DMS79 treated with DMSO at 0.1 percent for 48 hours (cell line): Measurements from ENCODE around the gene DNAH7.
"Not testable (repeated sequence)": the region's sequence is repeated elsewhere in the genome, so short reads cannot be mapped to it uniquely, and the experiment has no call there.

Experiments
- DNase-seq: peaks from one replicate; lab custom pipeline; 2025; lab: John Stamatoyannopoulos, UW

Gene DNAH7

DNA sequence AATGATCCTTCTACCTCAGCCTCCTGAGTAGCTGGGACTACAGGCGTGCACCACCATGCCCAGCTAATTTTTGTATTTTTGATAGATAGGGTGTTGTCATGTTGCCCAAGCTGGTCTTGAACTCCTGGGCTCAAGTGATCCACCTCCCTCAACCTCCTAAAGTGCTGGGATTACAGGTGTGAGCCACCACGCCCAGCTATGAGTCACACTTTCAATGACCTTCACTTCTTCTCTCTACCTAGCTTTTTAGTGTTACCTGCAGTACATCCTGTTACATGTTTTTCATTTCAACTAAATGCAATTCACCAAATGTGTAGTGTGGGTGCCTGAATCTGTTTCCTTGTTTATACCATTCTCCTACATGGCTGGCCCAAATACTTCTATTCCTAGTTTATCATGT is 347.6 kb downstream of the DNAH7 start:
- no peak for DNase-seq

DNA sequence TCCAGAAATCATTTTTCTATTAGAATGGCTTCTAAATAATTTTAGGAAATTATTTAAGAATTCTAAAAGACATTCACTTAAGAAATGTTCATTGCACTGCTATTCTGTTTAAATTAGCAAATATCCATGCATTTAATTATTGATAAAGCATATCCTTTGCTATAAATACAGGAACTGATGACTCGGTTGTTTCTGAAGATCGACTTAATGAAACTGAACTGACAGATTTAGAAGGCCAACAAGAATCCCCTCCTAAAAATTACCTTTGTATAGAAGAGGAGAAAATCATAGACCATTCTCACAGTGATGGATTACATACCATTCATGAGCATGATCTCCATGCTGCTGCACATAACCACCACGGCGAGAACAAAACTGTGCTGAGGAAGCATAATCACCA is 352.2 kb downstream of the DNAH7 start:
- no peak for DNase-seq

DNA sequence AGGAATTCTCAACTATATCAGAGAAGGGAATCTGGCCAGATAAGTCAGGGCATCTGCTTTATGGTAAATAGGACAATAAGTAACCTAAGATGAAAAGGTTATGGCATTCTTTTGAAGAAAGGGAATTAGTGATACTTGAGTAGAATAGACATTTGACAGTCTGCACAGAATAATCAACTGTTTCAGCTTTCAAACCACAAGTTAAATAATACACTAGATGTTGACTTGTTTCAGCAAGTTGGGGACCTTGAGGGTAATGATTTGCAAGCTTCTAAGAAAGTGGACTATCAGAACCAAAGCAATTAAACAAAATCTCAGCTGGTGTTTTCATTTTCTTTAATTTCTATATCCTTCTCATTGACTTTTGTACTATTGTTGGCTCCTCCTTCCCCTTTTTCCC is 357.2 kb downstream of the DNAH7 start:
- DNase-seq = no peak

DNA sequence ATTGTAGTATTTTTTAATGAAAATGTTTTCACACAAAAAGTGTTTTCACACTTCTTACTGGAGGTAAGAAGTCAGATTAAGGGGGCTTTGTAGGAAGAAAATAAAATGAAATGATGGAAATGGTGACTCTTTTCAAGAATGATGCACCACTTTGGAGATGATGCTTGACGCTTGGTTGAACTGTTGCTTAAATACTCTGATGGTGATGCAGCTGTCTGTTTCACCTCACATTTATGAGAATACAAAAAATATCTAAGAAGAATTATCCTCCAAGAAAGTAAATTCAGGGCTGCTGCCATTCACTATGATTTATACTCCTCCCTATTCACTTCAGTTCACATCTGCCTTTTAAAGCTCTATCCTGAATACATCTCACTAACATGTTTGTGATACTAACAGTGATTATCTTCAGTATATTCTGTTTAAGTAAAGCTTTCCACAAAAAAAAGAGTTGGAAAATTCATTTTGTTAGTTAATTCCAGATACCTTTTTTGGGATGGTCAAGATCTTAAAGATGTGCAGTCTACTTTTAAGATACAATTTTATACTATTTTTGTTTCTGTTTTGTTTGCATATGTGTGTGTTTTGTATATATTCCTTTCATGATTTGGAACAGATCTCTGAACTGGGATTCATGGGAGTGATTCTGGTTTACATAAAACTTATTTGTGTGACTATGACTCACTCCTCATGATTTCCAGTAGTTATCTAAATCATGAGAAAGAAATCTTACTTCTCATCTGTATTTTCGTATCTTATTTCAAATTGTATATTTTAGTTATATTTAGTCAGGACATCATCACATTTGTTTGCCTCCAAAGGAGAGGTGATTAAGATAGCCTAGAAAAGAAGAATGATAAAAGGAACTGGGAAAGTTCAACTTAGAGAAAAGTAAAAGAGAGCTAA is 358.5 kb downstream of the DNAH7 start:
- no peak for DNase-seq

DNA sequence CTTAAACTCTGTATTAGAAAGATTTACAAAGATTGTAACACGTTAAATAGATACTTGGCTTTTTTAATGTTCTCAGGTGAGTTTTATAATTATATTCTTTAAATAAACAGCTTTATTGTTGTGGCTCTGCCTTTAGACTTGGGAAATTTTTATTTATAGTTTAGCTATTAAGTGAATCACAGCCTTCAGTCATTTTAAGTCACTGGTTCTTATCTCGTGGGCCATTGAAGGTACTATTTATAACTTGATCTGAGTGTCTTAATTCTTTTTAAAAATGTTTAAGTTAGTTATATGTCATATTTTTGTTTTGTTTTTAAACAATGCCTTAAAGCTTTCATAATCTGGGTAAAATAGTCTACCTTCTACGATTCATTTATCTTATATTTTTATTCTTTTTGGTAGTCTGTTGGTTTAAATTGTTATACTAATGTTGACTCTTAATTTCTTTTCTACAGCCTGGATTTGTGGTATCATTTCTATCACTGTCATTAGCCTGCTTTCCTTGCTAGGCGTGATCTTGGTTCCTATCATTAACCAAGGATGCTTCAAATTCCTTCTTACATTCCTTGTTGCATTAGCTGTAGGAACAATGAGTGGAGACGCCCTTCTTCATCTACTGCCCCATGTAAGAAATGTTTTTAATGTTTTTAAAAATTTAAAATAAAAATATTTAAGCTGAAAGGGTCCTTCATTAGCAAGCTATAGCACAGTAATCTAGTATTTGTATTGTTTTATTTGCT is 362.3 kb downstream of the DNAH7 start:
- DNase-seq = no peak

DNA sequence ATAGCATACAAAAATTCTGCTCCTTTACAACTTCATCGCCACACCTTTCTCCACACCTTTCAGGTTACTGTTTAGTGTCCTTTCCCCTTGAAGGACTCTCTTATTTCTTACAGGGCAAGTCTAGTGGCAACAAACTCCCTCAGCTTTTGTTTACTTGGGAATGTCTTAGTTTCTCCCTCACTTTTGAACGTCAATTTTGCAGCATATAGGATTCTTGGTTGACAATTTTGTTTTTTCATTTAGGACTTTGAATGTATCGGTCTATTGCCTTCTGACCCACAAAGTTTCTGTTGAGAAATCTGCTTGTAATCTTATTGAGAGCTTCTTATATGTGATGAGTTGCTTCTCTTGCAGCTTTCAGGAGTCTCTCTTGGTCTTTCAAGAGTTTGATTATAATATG is 368.2 kb downstream of the DNAH7 start:
- DNase-seq = no peak

DNA sequence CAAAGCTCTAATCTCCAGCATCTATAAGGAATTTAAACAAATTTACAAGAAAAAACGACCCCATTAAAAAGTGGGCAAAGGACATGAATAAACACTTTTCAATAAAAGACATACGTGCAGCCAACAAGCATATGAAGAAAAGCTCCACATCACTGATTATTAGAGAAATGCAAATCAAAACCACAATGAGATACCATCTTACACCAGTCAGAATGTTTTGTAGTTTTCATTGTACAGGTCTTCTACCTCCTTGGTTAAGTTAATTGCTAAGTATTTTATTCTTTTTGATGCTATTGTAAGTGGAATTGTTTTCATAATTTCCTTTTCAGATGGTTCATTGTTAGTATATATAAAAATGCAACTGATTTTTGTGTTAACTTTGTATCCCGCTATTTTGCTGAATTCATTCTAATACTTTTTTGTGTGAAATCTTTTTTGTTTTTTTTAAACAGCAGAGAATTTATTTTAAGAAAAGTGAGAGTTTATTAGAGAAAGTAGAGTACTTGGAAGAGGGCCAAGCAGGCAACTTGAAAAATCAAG is 370.9 kb downstream of the DNAH7 start:
- DNase-seq = no peak

DNA sequence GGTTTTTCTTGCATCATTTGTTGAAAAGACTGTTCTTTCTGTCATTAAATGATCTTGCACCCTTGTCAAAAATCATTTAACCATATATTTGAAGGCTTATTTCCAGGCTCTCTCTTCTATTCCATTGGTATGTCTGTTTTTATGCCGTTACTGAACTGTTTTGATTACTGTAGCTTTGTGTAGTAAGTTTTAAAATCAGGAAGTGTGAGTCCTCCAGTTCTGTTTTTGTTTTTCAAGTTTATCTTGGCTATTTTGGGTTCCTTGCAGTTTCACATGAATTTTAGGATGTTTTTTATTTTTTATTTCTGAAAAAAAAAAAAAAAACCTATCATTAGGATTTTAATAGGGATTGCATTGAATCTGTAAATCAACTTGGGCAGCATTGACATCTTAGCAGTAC is 372.6 kb downstream of the DNAH7 start:
- no peak for DNase-seq

DNA sequence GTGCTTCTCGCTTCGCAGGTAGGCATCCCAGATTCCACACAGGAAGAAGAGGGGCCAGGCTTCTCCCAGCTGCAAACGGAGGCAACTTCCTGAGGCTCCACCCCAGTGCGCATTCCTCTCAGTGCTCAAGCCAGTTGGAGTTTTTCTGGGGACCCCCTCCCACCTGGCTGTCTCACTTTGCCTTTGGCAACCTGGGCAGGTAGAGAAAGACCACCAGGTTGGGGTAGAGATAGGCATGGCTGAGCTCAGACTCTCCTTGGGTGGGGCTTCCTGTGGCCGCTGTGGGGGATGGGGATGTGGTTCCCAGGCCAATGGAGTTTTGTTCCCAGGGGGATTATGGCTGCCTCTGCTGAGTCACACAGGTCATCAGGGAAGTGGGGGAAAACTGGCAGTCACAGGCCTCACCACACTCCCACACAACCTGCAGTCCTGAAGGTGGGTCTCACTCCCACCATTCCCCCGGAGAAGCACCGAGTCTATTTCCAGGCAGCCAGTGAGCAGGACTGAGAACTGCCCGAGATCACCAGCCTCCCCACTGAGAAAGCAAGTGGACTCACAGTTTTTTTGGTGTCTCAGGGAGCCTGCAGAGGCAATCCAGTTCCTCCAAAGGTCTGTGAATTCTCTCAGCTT is 373.5 kb downstream of the DNAH7 start:
- no peak for DNase-seq

DNA sequence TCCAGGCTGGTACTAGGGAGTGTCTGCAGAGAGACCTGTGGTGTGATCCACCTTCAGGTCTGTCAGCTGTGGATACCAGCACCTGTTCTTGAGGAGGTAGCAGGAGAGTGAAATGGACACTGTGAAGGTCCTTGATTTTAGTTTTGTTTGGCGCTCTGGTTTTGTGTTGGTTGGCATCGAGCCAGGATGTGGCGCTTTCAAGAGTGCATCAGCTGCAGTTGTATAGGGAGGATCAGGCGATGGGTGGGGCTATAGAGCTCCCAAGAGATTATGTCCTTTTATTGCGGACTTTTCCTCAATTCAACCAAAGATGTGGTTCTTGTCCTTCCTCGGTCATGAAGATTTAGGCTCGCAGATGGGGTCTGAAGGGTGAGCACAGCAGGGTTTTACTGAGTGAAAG is 374.1 kb downstream of the DNAH7 start:
- DNase-seq = peak; percentile 32

DNA sequence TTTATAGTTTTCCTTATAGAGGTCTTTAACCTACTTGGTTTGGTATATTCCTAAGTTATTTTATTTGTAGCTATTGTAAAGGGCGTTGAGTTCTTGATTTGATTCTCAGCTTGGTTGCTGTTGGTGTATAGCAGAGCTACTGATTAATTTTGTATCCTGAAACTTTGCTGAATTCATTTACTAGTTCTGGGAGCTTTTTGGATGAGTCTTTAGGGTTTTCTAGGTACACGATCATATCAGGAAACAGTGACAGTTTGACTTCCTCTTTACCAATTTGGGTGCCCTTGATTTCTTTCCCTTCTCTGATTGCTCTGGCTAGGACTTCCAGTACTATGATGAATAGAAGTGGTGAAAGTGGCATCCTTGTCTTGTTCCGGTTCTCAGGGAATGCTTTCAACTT is 376.1 kb downstream of the DNAH7 start:
- DNase-seq = not testable (repeated sequence)
